Measurements from ENCODE around the gene IL27RA.

Gene IL27RA

GRCh38 chr19:14061081-14061749 lies 29.7 kb downstream of the IL27RA start:
- DNase-seq, result no peak

- DNase-seq, result no peak
These were observed 30.4 kb downstream of the IL27RA start, which contains the start of gene PALM3 for GRCh38 chr19:14061751-14062557. PALM3 (minus strand) TSS chr19:14062076; CDS start chr19:14061980, 96 bp downstream.

GRCh38 chr19:14062558-14062855 lies 30.9 kb downstream of the IL27RA start:
- no peak for DNase-seq

- no peak for DNase-seq
These were observed 31.5 kb downstream of the IL27RA start for GRCh38 chr19:14063105-14063504.

GRCh38 chr19:14066134-14066533 lies 34.6 kb downstream of the IL27RA start:
- DNase-seq, result no peak

- DNase-seq, result no peak
These were observed 38.9 kb downstream of the IL27RA start for GRCh38 chr19:14070268-14071050.

- peak; percentile 37 for DNase-seq
These were observed 41.1 kb downstream of the IL27RA start, which contains the start of gene MISP3 for GRCh38 chr19:14072535-14073260. MISP3 (plus strand) TSS chr19:14072786; CDS start chr19:14073310, 524 bp downstream.

- DNase-seq, result peak; percentile 79
These were observed 41.8 kb downstream of the IL27RA start for GRCh38 chr19:14073261-14073924.

GRCh38 chr19:14073925-14074838 lies 42.6 kb downstream of the IL27RA start:
- no peak for DNase-seq

- no peak for DNase-seq
These were observed 46.8 kb downstream of the IL27RA start for GRCh38 chr19:14078411-14078810.

GRCh38 chr19:14080887-14081796 lies 49.6 kb downstream of the IL27RA start:
- DNase-seq, result peak; percentile 100

- DNase-seq, result peak; percentile 60
These were observed 50.5 kb downstream of the IL27RA start for GRCh38 chr19:14081797-14082674.

- DNase-seq, result no peak
These were observed 51.1 kb downstream of the IL27RA start for GRCh38 chr19:14082675-14082960.

GRCh38 chr19:14085309-14085995 lies 53.9 kb downstream of the IL27RA start, which contains the start of gene C19orf67:
C19orf67 (minus strand) TSS chr19:14085783; CDS start chr19:14085627, 156 bp downstream.
- DNase-seq, result no peak

GRCh38 chr19:14086098-14086497 lies 54.5 kb downstream of the IL27RA start:
- DNase-seq, result no peak

- DNase-seq, result no peak
These were observed 57.3 kb downstream of the IL27RA start for GRCh38 chr19:14088634-14089411.

GRCh38 chr19:14089412-14089661 lies 57.8 kb downstream of the IL27RA start:
- DNase-seq, result peak; percentile 28

Measured in CD4-positive, alpha-beta T cell treated with Interleukin-21 for 1 hour (primary cell).